Astrocyte (in vitro differentiated cells and primary cell): Measurements from ENCODE around the gene AARS2. TPM values are rescaled to one million over a fixed set of nuclear protein-coding genes. Genes with fewer than 3 reads are reported as not detected.

Experiments used
- DNase-seq: peaks from one replicate; pipeline ENCODE4 v3.0.0-alpha.2; 2010; ENCODE audit warnings: low read depth
- FAIRE-seq: peaks from 2 replicates; lab custom pipeline; 2011; peaks lifted over from hg19 to GRCh38; lab: Jason Lieb, UNC
- H2AFZ ChIP-seq: 2 replicates; pipeline ENCODE4 v1.6.0; 2012; ENCODE audit warnings: low read depth, low read length, inconsistent platforms
- H3K27ac ChIP-seq: 2 replicates; pipeline ENCODE4 v1.5.1; 2011; ENCODE audit warnings: low read depth, low read length, inconsistent platforms
- H3K27me3 ChIP-seq: 2 replicates; pipeline ENCODE4 v1.6.0; 2011; ENCODE audit warnings: low read length, inconsistent platforms; ENCODE audit not compliant: insufficient read depth
- H3K36me3 ChIP-seq: 2 replicates; pipeline ENCODE4 v1.5.1; 2011; ENCODE audit warnings: low read length, inconsistent platforms; ENCODE audit not compliant: insufficient read depth
- H3K4me1 ChIP-seq: 2 replicates; pipeline ENCODE4 v1.5.1; 2011; ENCODE audit warnings: low read length, inconsistent platforms; ENCODE audit not compliant: insufficient read depth
- H3K4me2 ChIP-seq: 2 replicates; pipeline ENCODE4 v1.6.0; 2012; ENCODE audit warnings: low read length, inconsistent platforms
- H3K4me3 ChIP-seq: 2 replicates; pipeline ENCODE4 v1.5.1; 2011; ENCODE audit warnings: low read depth, mild to moderate bottlenecking, low read length, inconsistent platforms; ENCODE audit not compliant: insufficient read depth
- H3K79me2 ChIP-seq: 2 replicates; pipeline ENCODE4 v1.6.0; 2012; ENCODE audit warnings: mild to moderate bottlenecking, low read length, inconsistent platforms; ENCODE audit not compliant: insufficient read depth
- H3K9ac ChIP-seq: 2 replicates; pipeline ENCODE4 v1.6.0; 2012; ENCODE audit warnings: mild to moderate bottlenecking, low read length, inconsistent platforms
- H3K9me3 ChIP-seq: 2 replicates; pipeline ENCODE4 v1.5.1; 2012; ENCODE audit warnings: low read depth, mild to moderate bottlenecking, low read length, inconsistent platforms; ENCODE audit not compliant: insufficient read depth
- H4K20me1 ChIP-seq: 2 replicates; pipeline ENCODE4 v1.6.0; 2012; ENCODE audit warnings: low read length, inconsistent platforms; ENCODE audit not compliant: insufficient read depth
- H3K27ac Mint-ChIP-seq: one replicate; pipeline ENCODE4 v1.8.0; 2021; ENCODE audit warnings: mild to moderate bottlenecking, mixed read lengths; ENCODE audit not compliant: unreplicated experiment
- H3K27me3 Mint-ChIP-seq: one replicate; pipeline ENCODE4 v1.8.0; 2021; ENCODE audit warnings: low read depth, mixed read lengths; ENCODE audit not compliant: unreplicated experiment
- H3K36me3 Mint-ChIP-seq: one replicate; pipeline ENCODE4 v1.8.0; 2021; ENCODE audit warnings: low read depth, mixed read lengths; ENCODE audit not compliant: unreplicated experiment
- H3K4me1 Mint-ChIP-seq: one replicate; pipeline ENCODE4 v1.8.0; 2021; ENCODE audit warnings: low read depth, mixed read lengths; ENCODE audit not compliant: unreplicated experiment
- H3K4me3 Mint-ChIP-seq: one replicate; pipeline ENCODE4 v1.8.0; 2021; ENCODE audit warnings: mild to moderate bottlenecking, moderate library complexity, mixed read lengths; ENCODE audit not compliant: unreplicated experiment
- H3K9me3 Mint-ChIP-seq: one replicate; pipeline ENCODE4 v1.8.0; 2021; ENCODE audit warnings: mild to moderate bottlenecking, mixed read lengths; ENCODE audit not compliant: unreplicated experiment
- EZH2 ChIP-seq: IDR thresholded peaks from 2 replicates; pipeline ENCODE4 v1.6.1; 2012; ENCODE audit warnings: mild to moderate bottlenecking, low read length, inconsistent platforms; ENCODE audit not compliant: insufficient read depth
- total RNA-seq: library from RNA; stranded (reverse); gene quantifications from 2 replicates; pipeline ENCODE4 v1.2.1, GENCODE V29; 2021
- TF ChIP-seq, protein P1 (sequence below): IDR thresholded peaks from 2 replicates; pipeline ENCODE4 v1.5.1; 2011; ENCODE audit warnings: low read depth, mild to moderate bottlenecking, inconsistent platforms, low read length, moderate library complexity; ENCODE audit not compliant: insufficient read depth

The AARS2 gene
- total RNA-seq, 1 donor from 2014 or later: 12.3 TPM

DNA sequence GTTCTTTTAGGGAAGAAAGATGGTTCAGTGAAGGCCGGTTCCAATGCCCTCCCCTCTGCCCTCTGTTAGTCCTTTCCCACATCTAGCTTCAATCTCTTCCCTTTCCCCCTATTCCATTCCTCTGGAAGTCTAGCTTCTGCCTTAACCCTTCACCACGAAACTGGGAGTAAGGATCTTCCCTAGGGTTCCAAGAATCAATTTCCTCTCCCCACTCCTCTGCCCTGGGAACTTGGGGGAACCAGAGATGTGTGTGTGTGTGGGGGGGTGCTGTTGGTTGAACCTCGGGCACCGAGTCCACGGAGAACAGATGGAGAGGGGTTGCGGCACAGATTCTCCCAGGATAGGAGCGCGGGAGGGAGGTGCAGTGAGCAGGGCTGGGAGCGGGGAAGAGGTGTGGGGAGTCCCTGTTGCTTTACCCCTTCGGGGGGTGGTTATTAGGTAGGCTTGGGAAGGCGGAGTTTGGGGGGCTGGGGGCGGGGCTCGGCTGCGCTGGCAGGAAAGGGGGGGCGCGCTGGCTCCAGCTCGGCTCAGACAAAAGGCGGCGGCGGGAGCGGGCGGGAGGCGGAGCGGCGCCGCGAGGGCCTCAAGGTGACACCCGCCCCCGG lies 43.1 kb downstream of the AARS2 start, which contains the start of gene TMEM151B:
Gene TMEM151B, plus strand, starts transcription at position 530 of the 605 bp plus-strand sequence. CDS start 293 bp downstream, outside the sequence.
- peak within 1 kb of the TSS; percentile 18 for H3K27ac Mint-ChIP-seq
- no peaks in the 10 kb centered on the region for H3K36me3 Mint-ChIP-seq
- Histone ChIP-seq H3K79me2 (no peaks in the 10 kb centered on the region), H2AFZ (no peak within 1 kb of the TSS), H3K4me1 (no peaks in the 10 kb centered on the region), H3K4me2 (peak within 1 kb of the TSS; percentile 72), H3K27me3 (peaks cover 40% of the 10 kb centered on the region), H3K9me3 (no peaks in the 10 kb centered on the region), H3K36me3 (no peaks in the 10 kb centered on the region), H4K20me1 (peaks cover 7% of the 10 kb centered on the region), H3K27ac (no peak within 1 kb of the TSS), H3K9ac (no peak within 1 kb of the TSS), H3K4me3 (no peak within 1 kb of the TSS)
- no peak for DNase-seq
- H3K9me3 Mint-ChIP-seq: no peaks in the 10 kb centered on the region
- peaks cover 57% of the 10 kb centered on the region for H3K27me3 Mint-ChIP-seq
- no peaks in the 10 kb centered on the region for H3K4me1 Mint-ChIP-seq
- peak; percentile 99 for TF ChIP-seq EZH2
- TF ChIP-seq, protein P1, sequence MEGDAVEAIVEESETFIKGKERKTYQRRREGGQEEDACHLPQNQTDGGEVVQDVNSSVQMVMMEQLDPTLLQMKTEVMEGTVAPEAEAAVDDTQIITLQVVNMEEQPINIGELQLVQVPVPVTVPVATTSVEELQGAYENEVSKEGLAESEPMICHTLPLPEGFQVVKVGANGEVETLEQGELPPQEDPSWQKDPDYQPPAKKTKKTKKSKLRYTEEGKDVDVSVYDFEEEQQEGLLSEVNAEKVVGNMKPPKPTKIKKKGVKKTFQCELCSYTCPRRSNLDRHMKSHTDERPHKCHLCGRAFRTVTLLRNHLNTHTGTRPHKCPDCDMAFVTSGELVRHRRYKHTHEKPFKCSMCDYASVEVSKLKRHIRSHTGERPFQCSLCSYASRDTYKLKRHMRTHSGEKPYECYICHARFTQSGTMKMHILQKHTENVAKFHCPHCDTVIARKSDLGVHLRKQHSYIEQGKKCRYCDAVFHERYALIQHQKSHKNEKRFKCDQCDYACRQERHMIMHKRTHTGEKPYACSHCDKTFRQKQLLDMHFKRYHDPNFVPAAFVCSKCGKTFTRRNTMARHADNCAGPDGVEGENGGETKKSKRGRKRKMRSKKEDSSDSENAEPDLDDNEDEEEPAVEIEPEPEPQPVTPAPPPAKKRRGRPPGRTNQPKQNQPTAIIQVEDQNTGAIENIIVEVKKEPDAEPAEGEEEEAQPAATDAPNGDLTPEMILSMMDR: no peak
- FAIRE-seq: no peak
- H3K4me3 Mint-ChIP-seq: peak within 1 kb of the TSS; percentile 78

DNA sequence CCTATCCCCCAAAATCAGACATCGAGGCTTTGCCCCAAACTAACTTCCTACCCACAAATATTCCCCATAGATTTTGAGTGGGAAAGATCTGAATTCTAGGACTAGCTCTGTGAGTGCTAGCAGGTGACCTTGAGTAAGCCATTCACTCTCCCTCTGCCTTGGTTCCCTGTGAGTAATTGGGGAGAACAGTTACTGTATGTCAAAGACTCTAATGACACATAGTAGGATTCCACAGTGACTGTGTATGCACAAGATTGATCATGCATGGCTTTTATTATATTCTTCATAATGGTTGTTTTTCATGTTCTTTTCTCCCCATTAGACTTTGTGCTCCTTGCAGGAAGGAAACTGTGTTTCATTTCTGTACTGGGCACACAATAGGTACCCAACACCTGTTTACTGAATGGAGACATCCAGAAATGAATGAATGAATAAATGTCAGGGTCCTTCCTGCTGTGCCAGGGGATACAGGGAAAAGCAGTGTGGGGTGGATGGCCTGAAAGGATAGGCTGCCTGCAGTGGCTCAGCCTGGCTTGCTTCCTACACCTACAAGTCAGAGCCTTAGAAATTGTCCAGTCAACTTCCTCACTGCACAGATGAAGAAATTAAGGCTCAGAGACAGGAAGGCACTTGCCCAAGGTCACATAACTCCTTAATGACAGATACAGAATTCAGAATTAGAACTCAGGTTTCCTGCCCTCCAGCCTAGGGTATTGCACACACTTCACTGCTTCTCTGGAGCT lies 43.8 kb downstream of the AARS2 start:
- H3K9me3 Mint-ChIP-seq: no peaks in the 10 kb centered on the region
- Histone ChIP-seq H3K4me2 (no peak overlapping the region), H3K79me2 (peaks cover 5% of the 10 kb centered on the region), H3K27me3 (peaks cover 40% of the 10 kb centered on the region), H2AFZ (no peak overlapping the region), H4K20me1 (peaks cover 12% of the 10 kb centered on the region), H3K9ac (no peak overlapping the region), H3K27ac (no peak overlapping the region), H3K4me1 (peaks cover 5% of the 10 kb centered on the region), H3K9me3 (no peaks in the 10 kb centered on the region), H3K4me3 (no peak overlapping the region), H3K36me3 (no peaks in the 10 kb centered on the region)
- no peaks in the 10 kb centered on the region for H3K36me3 Mint-ChIP-seq
- DNase-seq (no peak), FAIRE-seq (no peak)
- peak overlapping the region; percentile 78 for H3K4me3 Mint-ChIP-seq
- peaks cover 53% of the 10 kb centered on the region for H3K27me3 Mint-ChIP-seq
- no peak for TF ChIP-seq EZH2
- TF ChIP-seq, protein P1: no peak
- no peak overlapping the region for H3K27ac Mint-ChIP-seq
- H3K4me1 Mint-ChIP-seq: peaks cover 4% of the 10 kb centered on the region
